ENCODE data around the gene ITGBL1.
A peak's percentile ranks its signal among the peaks of the same experiment; 100 is the strongest.

ITGBL1 gene

GRCh38 chr13:101514695-101515275 lies 62.3 kb downstream of the ITGBL1 start:
- Histone ChIP-seq H3K4me2 (ENCODE audit: low read length) (no peak overlapping the region), H3K9me3 (ENCODE audit: low read length) (no peaks in the 10 kb centered on the region), H4K20me1 (ENCODE audit: insufficient read depth, low read length) (no peaks in the 10 kb centered on the region), H3K27me3 (ENCODE audit: insufficient read depth, low read length) (no peaks in the 10 kb centered on the region), H3F3A (ENCODE audit: insufficient read depth, low read length) (no peaks in the 10 kb centered on the region), H3K9me2 (ENCODE audit: low read depth, low read length) (no peaks in the 10 kb centered on the region), H3K4me1 (ENCODE audit: insufficient read depth, low read length, severe bottlenecking) (no peaks in the 10 kb centered on the region), H3K79me2 (ENCODE audit: insufficient read depth, low read length) (no peaks in the 10 kb centered on the region), H3K27ac (ENCODE audit: low read depth, low read length, poor library complexity, severe bottlenecking) (no peak overlapping the region), H3K9ac (ENCODE audit: low read length) (no peak overlapping the region), H3K36me3 (ENCODE audit: insufficient read depth, low read length) (no peaks in the 10 kb centered on the region), H2AFZ (ENCODE audit: low read length) (no peak overlapping the region), H3K4me3 (ENCODE audit: low read depth, low read length, poor library complexity, severe bottlenecking) (no peak overlapping the region)
- TF ChIP-seq CTCF (IDR thresholded peaks at IDR 0.05; ENCODE audit: low read length) = peak; percentile 87
- TF ChIP-seq EZH2 (IDR thresholded peaks at IDR 0.05; ENCODE audit: borderline replicate concordance, low read length) = no peak

GRCh38 chr13:101515504-101515903 lies 63.0 kb downstream of the ITGBL1 start:
- H2AFZ ChIP-seq (ENCODE audit: low read length) = no peak overlapping the region
- H4K20me1 ChIP-seq (ENCODE audit: insufficient read depth, low read length) = no peaks in the 10 kb centered on the region
- no peaks in the 10 kb centered on the region for H3K9me2 ChIP-seq (ENCODE audit: low read depth, low read length)
- no peak for TF ChIP-seq EZH2 (IDR thresholded peaks at IDR 0.05; ENCODE audit: borderline replicate concordance, low read length)
- TF ChIP-seq CTCF (IDR thresholded peaks at IDR 0.05; ENCODE audit: low read length) = no peak
- H3K4me3 ChIP-seq (ENCODE audit: low read depth, low read length, poor library complexity, severe bottlenecking) = no peak overlapping the region
- no peaks in the 10 kb centered on the region for H3F3A ChIP-seq (ENCODE audit: insufficient read depth, low read length)
- no peaks in the 10 kb centered on the region for H3K27me3 ChIP-seq (ENCODE audit: insufficient read depth, low read length)
- H3K4me1 ChIP-seq (ENCODE audit: insufficient read depth, low read length, severe bottlenecking) = no peaks in the 10 kb centered on the region
- H3K36me3 ChIP-seq (ENCODE audit: insufficient read depth, low read length) = no peaks in the 10 kb centered on the region
- no peaks in the 10 kb centered on the region for H3K9me3 ChIP-seq (ENCODE audit: low read length)
- no peak overlapping the region for H3K4me2 ChIP-seq (ENCODE audit: low read length)
- no peak overlapping the region for H3K27ac ChIP-seq (ENCODE audit: low read depth, low read length, poor library complexity, severe bottlenecking)
- no peaks in the 10 kb centered on the region for H3K79me2 ChIP-seq (ENCODE audit: insufficient read depth, low read length)
- H3K9ac ChIP-seq (ENCODE audit: low read length) = no peak overlapping the region

DNA sequence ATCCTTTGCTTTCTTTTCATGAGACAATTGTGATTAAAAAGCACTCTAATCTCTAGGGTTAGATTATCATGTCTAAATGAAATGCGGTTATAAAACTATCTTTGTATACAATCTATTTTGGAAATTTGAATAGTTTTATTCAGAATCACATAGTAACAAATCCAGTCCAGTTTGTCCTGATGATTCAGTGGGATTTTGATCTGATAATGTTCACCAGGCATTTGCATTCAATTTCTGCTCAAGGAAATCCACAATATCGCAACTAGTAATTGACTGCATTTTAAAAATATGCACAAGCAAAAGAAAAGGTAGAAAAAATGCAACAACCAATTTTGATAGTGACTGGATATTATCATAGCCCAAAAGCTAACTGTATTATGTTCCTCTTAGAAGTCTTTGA lies 63.8 kb downstream of the ITGBL1 start:
- Histone ChIP-seq H3F3A (ENCODE audit: insufficient read depth, low read length) (no peaks in the 10 kb centered on the region), H3K79me2 (ENCODE audit: insufficient read depth, low read length) (no peaks in the 10 kb centered on the region)

More for the DNA sequence above, 63.8 kb downstream of the ITGBL1 start:
- H3K9ac ChIP-seq (ENCODE audit: low read length) = no peak overlapping the region
- no peak overlapping the region for H3K27ac ChIP-seq (ENCODE audit: low read depth, low read length, poor library complexity, severe bottlenecking)
- H3K9me3 ChIP-seq (ENCODE audit: low read length) = no peaks in the 10 kb centered on the region
- TF ChIP-seq EZH2 (IDR thresholded peaks at IDR 0.05; ENCODE audit: borderline replicate concordance, low read length) = no peak
- no peak for TF ChIP-seq CTCF (IDR thresholded peaks at IDR 0.05; ENCODE audit: low read length)
- H3K4me2 ChIP-seq (ENCODE audit: low read length) = no peak overlapping the region
- H3K4me3 ChIP-seq (ENCODE audit: low read depth, low read length, poor library complexity, severe bottlenecking) = no peak overlapping the region
- H3K4me1 ChIP-seq (ENCODE audit: insufficient read depth, low read length, severe bottlenecking) = no peaks in the 10 kb centered on the region
- H3K36me3 ChIP-seq (ENCODE audit: insufficient read depth, low read length) = no peaks in the 10 kb centered on the region
- no peaks in the 10 kb centered on the region for H3K9me2 ChIP-seq (ENCODE audit: low read depth, low read length)
- H3K27me3 ChIP-seq (ENCODE audit: insufficient read depth, low read length) = no peaks in the 10 kb centered on the region
- no peaks in the 10 kb centered on the region for H4K20me1 ChIP-seq (ENCODE audit: insufficient read depth, low read length)
- no peak overlapping the region for H2AFZ ChIP-seq (ENCODE audit: low read length)
